ENCODE data around the gene LINGO1.

The LINGO1 gene

DNA sequence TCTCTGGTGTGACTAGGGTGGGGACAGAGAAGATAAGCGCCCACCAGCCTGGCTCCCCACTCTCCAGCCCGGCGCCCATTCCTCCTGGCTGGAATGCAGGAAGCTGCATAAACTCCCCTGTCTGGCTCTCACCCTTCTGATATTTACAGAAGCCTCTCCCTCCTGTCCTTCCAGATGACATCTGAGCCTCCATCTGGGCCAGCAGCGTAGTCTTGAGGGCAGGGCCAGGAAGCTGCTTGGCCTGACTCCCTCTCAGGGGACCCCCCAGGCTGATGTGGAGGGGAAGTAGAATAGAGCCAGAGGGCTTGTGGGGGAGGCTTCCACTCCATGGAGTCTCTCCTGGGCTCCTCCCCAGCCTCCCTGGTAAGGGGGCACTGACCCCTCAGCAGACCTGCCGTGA is 49.9 kb downstream of the LINGO1 start:
- Histone ChIP-seq H3K4me3 (ENCODE audit: low read length) (no peak overlapping the region), H3K27ac (ENCODE audit: low read length) (no peak overlapping the region), H3K36me3 (ENCODE audit: control insufficient read depth, low read depth, low read length) (no peaks in the 10 kb centered on the region), H3K9ac (ENCODE audit: low read length) (no peak overlapping the region), H3K9me3 (ENCODE audit: control insufficient read depth, low read depth, low read length) (no peaks in the 10 kb centered on the region), H3K4me1 (ENCODE audit: control insufficient read depth, low read depth, low read length) (no peaks in the 10 kb centered on the region), H3K27me3 (ENCODE audit: control insufficient read depth, insufficient read depth, low read length) (no peaks in the 10 kb centered on the region)

DNA sequence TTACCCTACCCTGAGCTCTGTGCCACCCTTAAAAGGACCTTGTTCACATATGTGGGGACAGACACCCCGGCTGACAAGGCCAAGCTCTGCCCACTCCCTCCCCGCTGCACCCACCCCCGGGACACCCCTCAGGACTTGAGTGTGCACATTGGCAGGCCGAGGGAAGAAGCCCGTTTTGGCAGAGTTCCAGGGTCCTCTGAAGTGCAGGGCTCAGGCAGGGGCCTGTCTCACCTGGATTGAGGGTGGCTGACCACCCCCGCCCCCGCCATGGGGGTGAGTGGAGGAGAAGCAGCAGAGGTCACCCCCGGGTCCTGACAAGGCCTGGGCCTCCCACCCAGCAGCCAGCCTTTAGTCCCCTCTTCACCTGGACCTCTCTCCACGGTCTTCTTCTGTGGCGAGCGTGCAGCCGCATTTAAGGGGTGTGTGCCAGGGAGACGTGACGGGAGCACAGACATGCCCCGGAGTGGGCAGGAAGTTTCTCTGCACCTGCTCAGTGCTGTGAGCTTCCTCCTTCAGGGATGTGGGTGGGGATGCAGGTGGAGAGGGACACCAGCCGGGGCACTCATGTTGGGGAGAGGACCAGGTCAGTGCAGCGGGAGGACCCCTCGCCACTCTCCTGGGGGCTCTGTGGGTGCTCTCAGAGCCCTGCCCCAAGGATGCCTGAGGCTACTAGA is 50.7 kb downstream of the LINGO1 start:
- Histone ChIP-seq H3K27ac (ENCODE audit: low read length) (no peak overlapping the region), H3K4me3 (ENCODE audit: low read length) (no peak overlapping the region), H3K4me1 (ENCODE audit: control insufficient read depth, low read depth, low read length) (no peaks in the 10 kb centered on the region), H3K36me3 (ENCODE audit: control insufficient read depth, low read depth, low read length) (no peaks in the 10 kb centered on the region), H3K27me3 (ENCODE audit: control insufficient read depth, insufficient read depth, low read length) (no peaks in the 10 kb centered on the region), H3K9me3 (ENCODE audit: control insufficient read depth, low read depth, low read length) (no peaks in the 10 kb centered on the region), H3K9ac (ENCODE audit: low read length) (no peak overlapping the region)

DNA sequence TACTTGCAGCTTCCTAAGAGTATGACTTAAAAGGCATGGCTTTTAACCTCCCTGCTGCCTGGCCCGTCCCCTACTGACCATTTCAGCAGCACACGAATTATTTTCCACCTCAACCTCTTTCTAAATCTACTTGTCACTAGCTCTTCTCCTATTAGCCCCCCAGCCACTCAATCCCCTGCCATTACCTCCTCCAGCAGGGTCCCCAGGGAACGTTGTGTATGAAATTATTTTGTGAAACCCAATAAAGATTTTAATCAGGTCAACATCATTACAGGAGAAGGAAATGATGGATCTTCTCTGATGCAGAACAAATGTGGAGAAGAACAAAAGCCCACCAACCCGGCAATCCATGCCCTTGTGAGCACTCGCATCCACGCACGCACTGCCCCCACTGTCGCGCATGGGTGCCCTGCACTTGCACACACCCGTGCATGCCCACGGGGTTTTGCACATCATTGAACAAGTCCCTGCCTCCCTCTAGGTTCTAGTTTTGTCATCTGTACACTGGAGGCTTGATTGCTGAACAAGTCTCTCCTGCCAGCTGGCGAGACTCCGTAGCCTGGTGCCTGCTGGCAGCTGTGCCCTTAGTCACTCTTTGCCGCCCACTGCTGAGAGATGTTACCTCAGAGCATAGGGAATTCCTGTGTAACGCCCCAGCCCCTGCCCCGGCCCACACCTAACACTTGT is 51.6 kb downstream of the LINGO1 start:
- H3K4me1 ChIP-seq (ENCODE audit: control insufficient read depth, low read depth, low read length), result no peaks in the 10 kb centered on the region
- no peaks in the 10 kb centered on the region for H3K27me3 ChIP-seq (ENCODE audit: control insufficient read depth, insufficient read depth, low read length)
- H3K27ac ChIP-seq (ENCODE audit: low read length), result no peak overlapping the region
- H3K9me3 ChIP-seq (ENCODE audit: control insufficient read depth, low read depth, low read length), result no peaks in the 10 kb centered on the region
- no peak overlapping the region for H3K4me3 ChIP-seq (ENCODE audit: low read length)
- no peak overlapping the region for H3K9ac ChIP-seq (ENCODE audit: low read length)
- no peaks in the 10 kb centered on the region for H3K36me3 ChIP-seq (ENCODE audit: control insufficient read depth, low read depth, low read length)

DNA sequence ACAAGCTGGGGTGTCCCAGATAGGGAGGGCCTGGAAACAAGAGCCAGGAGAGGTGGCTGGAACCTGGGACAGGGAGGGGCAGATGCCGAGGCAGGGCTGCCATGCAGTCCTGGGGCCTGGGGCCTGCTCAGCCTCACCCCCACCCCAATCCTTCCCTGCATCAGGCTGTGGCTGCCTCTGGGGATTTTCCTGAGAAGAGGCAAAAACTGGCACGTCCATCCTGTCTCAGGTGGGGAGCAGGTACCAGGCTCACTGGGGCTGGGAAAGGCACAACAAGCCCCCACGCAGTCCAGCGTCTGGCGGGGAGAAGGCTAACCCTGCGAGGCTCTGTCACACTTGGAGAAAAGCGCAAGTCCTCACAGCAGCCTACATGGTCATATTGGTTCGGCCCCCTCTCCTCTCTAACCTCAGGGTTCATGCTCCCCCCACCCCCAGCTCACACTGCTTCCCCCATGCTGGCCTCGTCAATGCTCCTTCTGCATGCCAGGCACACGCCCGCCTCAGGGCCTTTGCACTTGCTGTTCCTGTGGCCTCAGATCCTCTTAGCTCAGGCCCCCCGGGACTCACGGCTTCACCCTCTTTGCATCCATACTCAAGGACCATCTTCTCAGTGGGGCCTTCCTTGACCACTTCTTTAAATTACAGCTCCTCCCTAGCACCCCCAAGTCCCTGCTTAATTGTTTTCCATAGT is 53.1 kb downstream of the LINGO1 start:
- Histone ChIP-seq H3K27me3 (ENCODE audit: control insufficient read depth, insufficient read depth, low read length) (no peaks in the 10 kb centered on the region), H3K36me3 (ENCODE audit: control insufficient read depth, low read depth, low read length) (no peaks in the 10 kb centered on the region), H3K4me3 (ENCODE audit: low read length) (no peak overlapping the region), H3K27ac (ENCODE audit: low read length) (no peak overlapping the region), H3K9ac (ENCODE audit: low read length) (no peak overlapping the region), H3K9me3 (ENCODE audit: control insufficient read depth, low read depth, low read length) (no peaks in the 10 kb centered on the region), H3K4me1 (ENCODE audit: control insufficient read depth, low read depth, low read length) (no peaks in the 10 kb centered on the region)

DNA sequence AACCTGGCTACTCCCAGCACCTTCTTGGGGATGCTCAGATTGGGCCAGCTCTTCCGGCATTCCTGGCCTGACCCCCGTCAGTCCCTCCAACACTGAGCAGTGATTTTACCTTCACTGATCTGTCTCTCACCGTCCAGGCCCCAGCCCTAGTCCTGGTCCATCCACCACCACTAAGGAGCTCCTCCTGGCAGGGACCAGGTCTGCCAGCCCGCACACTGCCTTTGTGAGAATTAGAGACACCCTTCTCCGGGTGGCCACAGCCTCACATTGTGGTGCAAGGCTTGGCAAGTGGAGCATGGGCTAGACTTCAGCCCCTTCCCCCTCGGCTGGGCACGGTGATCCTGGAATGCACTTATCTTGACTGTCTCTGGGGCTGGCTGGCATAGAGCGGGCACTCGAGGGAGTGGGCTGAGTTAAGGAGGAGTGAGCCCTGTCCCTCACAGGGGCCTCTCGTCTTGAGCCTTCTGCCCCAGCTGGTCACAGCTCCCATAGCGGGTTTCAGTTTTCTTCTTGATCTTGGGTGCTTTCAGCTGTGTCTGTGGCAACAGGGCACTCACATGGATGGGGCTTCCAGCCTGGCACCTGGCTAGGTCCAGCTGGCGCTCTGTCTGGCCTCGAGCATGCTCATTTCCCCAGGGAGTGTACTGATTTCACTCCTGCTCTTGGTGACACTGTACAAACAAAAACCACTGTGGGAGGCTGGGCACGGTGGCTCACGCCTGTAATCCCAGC is 53.9 kb downstream of the LINGO1 start:
- H3K9me3 ChIP-seq (ENCODE audit: control insufficient read depth, low read depth, low read length), result no peaks in the 10 kb centered on the region
- no peaks in the 10 kb centered on the region for H3K4me1 ChIP-seq (ENCODE audit: control insufficient read depth, low read depth, low read length)
- no peaks in the 10 kb centered on the region for H3K27me3 ChIP-seq (ENCODE audit: control insufficient read depth, insufficient read depth, low read length)
- H3K36me3 ChIP-seq (ENCODE audit: control insufficient read depth, low read depth, low read length), result no peaks in the 10 kb centered on the region
- no peak overlapping the region for H3K9ac ChIP-seq (ENCODE audit: low read length)
- no peak overlapping the region for H3K4me3 ChIP-seq (ENCODE audit: low read length)
- H3K27ac ChIP-seq (ENCODE audit: low read length), result no peak overlapping the region

DNA sequence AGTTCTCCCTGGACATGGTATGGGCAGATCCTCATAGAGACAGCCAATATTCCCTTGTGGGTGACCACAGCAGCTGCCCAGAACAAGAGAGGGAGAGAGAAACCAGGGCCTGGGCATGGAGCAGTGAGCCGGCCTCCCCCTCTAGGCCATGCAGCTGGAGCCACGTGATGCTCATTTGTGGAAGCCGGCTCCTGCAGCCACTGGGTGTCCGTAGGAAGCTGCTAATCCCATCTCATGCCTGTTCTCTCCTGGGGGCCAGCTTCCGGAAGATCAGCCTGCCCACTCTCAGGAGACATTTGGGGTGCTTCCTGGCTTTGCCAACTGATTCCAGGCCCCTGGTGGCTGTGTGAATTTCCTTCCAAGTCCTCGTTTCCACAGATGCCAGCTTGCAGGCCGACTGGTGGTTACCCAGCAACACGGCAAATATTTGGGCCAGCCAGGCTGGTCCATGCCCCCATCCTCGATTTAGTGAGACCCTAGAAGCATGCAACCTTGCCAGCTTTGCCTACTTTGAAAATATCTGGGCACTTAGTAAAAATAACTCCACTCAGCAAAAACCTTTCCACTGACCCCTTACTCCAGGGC is 55.3 kb downstream of the LINGO1 start:
- Histone ChIP-seq H3K4me3 (ENCODE audit: low read length) (no peak overlapping the region), H3K27ac (ENCODE audit: low read length) (no peak overlapping the region), H3K36me3 (ENCODE audit: control insufficient read depth, low read depth, low read length) (no peaks in the 10 kb centered on the region), H3K9ac (ENCODE audit: low read length) (no peak overlapping the region), H3K27me3 (ENCODE audit: control insufficient read depth, insufficient read depth, low read length) (no peaks in the 10 kb centered on the region), H3K9me3 (ENCODE audit: control insufficient read depth, low read depth, low read length) (no peaks in the 10 kb centered on the region), H3K4me1 (ENCODE audit: control insufficient read depth, low read depth, low read length) (no peaks in the 10 kb centered on the region)

DNA sequence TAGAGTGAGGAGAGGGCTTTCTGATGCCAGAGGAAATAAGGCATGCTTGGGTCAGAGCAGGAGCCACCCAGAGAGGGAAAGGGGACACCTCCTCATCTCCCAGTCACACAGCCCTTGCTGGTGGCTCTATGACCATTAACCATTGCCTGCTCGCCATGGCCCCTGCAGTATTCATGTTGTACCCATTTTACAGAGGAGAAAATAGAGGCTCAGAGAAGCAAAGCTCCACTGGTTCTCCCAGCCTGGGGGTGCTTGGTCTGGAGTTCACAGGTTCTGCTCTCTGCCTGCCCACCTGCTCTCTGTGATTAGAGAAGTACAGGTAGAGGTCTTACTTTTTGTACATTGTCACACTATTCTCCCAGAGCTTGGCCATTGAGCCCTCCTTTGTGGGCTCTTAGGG is 56.2 kb downstream of the LINGO1 start:
- H3K4me3 ChIP-seq (ENCODE audit: low read length), result no peak overlapping the region

DNA sequence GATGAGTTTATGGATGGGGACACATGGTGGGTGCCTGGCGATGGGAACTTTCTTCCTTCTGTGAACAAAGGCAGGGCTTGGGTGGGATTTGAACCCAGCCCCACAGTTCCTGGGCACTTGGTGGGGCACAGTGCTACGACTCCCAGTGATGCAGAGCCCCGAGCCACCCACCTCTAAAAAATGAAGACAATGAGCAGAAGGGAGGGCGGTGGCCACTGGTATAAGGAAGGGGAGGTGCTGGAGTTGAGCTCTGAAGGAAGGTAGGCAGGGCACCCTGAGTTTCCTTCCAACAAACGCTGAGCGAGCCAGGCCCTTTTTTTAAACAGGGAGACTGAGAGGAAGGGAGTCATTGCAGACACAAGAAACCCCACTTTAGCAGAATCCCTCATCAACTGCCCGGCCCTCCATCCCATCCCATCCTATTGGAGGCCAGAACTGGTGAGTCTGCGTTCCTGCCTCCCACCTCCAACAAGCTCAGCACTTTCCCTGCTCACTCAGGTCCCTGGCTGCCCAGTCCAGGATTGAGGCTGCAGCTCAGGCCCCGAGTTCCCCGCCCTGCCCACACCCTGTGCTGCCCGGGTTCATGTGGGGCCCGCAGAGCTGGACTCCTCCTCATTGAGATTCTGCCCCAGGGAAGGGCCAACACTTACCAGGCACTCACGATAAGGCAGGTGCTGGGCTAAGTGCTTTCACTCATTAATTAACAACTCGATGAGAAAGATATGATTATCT is 57.3 kb downstream of the LINGO1 start:
- Histone ChIP-seq H3K9me3 (ENCODE audit: control insufficient read depth, low read depth, low read length) (no peaks in the 10 kb centered on the region), H3K4me3 (ENCODE audit: low read length) (no peak overlapping the region), H3K4me1 (ENCODE audit: control insufficient read depth, low read depth, low read length) (no peaks in the 10 kb centered on the region), H3K36me3 (ENCODE audit: control insufficient read depth, low read depth, low read length) (no peaks in the 10 kb centered on the region), H3K27me3 (ENCODE audit: control insufficient read depth, insufficient read depth, low read length) (no peaks in the 10 kb centered on the region), H3K9ac (ENCODE audit: low read length) (no peak overlapping the region), H3K27ac (ENCODE audit: low read length) (no peak overlapping the region)

More for the DNA sequence above, 56.2 kb downstream of the LINGO1 start:
- Histone ChIP-seq H3K9me3 (ENCODE audit: control insufficient read depth, low read depth, low read length) (no peaks in the 10 kb centered on the region), H3K9ac (ENCODE audit: low read length) (no peak overlapping the region), H3K27ac (ENCODE audit: low read length) (no peak overlapping the region), H3K36me3 (ENCODE audit: control insufficient read depth, low read depth, low read length) (no peaks in the 10 kb centered on the region), H3K4me1 (ENCODE audit: control insufficient read depth, low read depth, low read length) (no peaks in the 10 kb centered on the region), H3K27me3 (ENCODE audit: control insufficient read depth, insufficient read depth, low read length) (no peaks in the 10 kb centered on the region)

DNA sequence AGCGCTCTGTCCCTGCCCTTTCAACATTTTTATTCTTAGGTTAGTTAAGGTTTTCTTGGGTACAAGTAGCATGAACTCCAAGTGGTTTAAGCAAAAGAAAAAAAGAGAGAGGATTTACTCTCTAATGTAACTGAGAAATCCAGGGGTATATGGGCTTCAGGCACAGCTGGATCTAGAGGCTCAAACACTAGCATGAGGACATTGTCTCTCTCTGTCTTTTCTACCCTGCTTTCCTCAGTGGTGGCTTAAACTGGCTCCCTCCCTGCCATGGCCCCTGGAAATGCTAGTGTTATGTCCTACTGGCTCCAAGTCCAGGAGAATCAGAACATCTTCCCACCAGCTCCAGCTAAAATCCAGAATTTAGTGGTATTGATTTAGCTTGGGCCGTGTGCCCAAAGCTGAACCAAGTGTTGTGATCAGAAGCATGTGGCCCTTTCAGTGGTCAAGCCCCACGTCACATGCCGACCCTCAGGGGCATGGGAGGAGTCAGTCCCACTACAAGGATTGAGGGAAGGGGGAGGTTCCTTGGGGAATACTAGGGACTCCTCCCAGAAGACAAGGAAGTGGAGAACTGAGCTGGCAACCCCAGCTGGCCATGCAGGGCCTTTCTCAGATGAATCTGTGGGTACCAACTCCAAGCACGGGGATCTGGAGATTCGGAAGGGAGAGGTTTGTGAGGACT is 58.0 kb downstream of the LINGO1 start:
- Histone ChIP-seq H3K4me1 (ENCODE audit: control insufficient read depth, low read depth, low read length) (peaks cover under 1% of the 10 kb centered on the region), H3K36me3 (ENCODE audit: control insufficient read depth, low read depth, low read length) (no peaks in the 10 kb centered on the region), H3K4me3 (ENCODE audit: low read length) (no peak overlapping the region), H3K9me3 (ENCODE audit: control insufficient read depth, low read depth, low read length) (no peaks in the 10 kb centered on the region), H3K27me3 (ENCODE audit: control insufficient read depth, insufficient read depth, low read length) (no peaks in the 10 kb centered on the region), H3K9ac (ENCODE audit: low read length) (no peak overlapping the region), H3K27ac (ENCODE audit: low read length) (no peak overlapping the region)

DNA sequence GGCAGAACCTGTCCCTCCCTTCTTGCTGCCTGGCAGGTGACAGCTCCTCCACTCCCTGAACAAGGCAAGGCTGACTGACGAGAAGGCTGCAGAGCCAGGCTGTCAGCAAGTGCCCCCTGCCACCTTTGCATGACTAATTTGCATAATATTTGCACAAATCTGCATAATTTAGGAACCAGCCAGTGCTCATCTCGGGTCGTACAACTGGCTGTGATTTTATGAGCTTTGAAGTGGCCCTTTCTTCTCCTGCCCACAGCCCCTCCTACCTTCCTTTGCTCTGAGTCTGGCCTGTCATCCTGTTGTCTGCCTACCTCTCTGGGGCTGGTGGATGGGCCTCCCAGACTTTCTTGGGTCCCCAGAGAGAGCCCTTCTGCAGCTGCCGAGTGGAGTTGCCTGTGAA is 58.9 kb downstream of the LINGO1 start:
- Histone ChIP-seq H3K4me3 (ENCODE audit: low read length) (no peak overlapping the region), H3K4me1 (ENCODE audit: control insufficient read depth, low read depth, low read length) (peaks cover 9% of the 10 kb centered on the region), H3K27ac (ENCODE audit: low read length) (no peak overlapping the region), H3K27me3 (ENCODE audit: control insufficient read depth, insufficient read depth, low read length) (no peaks in the 10 kb centered on the region), H3K36me3 (ENCODE audit: control insufficient read depth, low read depth, low read length) (no peaks in the 10 kb centered on the region), H3K9ac (ENCODE audit: low read length) (no peak overlapping the region), H3K9me3 (ENCODE audit: control insufficient read depth, low read depth, low read length) (no peaks in the 10 kb centered on the region)
